ENCODE results near the gene SELE. TPM values are rescaled to one million over a fixed set of nuclear protein-coding genes. Genes with fewer than 3 reads are reported as not detected.

SELE gene
- total and polyA plus RNA-seq, 12 donors = 0.14 to 7.2 (median 0.97) TPM

- intact Hi-C loops (cut with DNase I) = no loop called here
- H3K4me1 ChIP-seq (replicated peaks in 1 of 2) = no peaks in the 10 kb centered on the region
These were observed 29.1 kb downstream of the SELE start for GRCh38 chr1:169704797-169705196.

GRCh38 chr1:169701261-169702005 is 32.4 kb downstream of the SELE start:
- TF ChIP-seq POLR2A (IDR thresholded peaks at IDR 0.05) = no peak
- TF ChIP-seq CTCF (IDR thresholded peaks at IDR 0.05) = no peak
- H3K9me3 ChIP-seq (replicated peaks in 1 of 3) = no peaks in the 10 kb centered on the region
- H3K27me3 ChIP-seq = no peaks in the 10 kb centered on the region
- WGBS, 4 donors = 82 to 87% (median 83%) methylated on average over 2 of the region's 2 CpGs
- no peaks in the 10 kb centered on the region for H3K36me3 ChIP-seq (replicated peaks in 1 of 2)
- H3K4me3 ChIP-seq = no peak overlapping the region
- H3K27ac ChIP-seq = no peak overlapping the region
- intact Hi-C loops (cut with DNase I) = no loop called here
- no peak for DNase-seq
- no peaks in the 10 kb centered on the region for H3K4me1 ChIP-seq (replicated peaks in 1 of 2)

More at GRCh38 chr1:169704797-169705196, 29.1 kb downstream of the SELE start:
- Histone ChIP-seq H3K9me3 (replicated peaks in 1 of 3) (no peaks in the 10 kb centered on the region), H3K36me3 (replicated peaks in 1 of 2) (no peaks in the 10 kb centered on the region), H3K27ac (no peak overlapping the region), H3K4me3 (no peak overlapping the region), H3K27me3 (no peaks in the 10 kb centered on the region)
- no peak for DNase-seq
- WGBS, 4 donors = 60 to 69% (median 63%) methylated on average over 2 of the region's 2 CpGs
- TF ChIP-seq POLR2A (IDR thresholded peaks at IDR 0.05) (no peak), CTCF (IDR thresholded peaks at IDR 0.05) (no peak)

GRCh38 chr1:169699707-169700106 is 34.2 kb downstream of the SELE start:
- intact Hi-C loops (cut with DNase I) = no loop called here
- Histone ChIP-seq H3K27ac (no peak overlapping the region), H3K4me3 (no peak overlapping the region), H3K4me1 (replicated peaks in 1 of 2) (no peaks in the 10 kb centered on the region), H3K9me3 (replicated peaks in 1 of 3) (no peaks in the 10 kb centered on the region), H3K36me3 (replicated peaks in 1 of 2) (no peaks in the 10 kb centered on the region), H3K27me3 (no peaks in the 10 kb centered on the region)
- DNase-seq = no peak
- no peak for TF ChIP-seq CTCF (IDR thresholded peaks at IDR 0.05)
- no peak for TF ChIP-seq POLR2A (IDR thresholded peaks at IDR 0.05)
- 63 to 84% (median 68%) methylated on average over 3 of the region's 3 CpGs for WGBS, 4 donors

- Histone ChIP-seq H3K36me3 (replicated peaks in 1 of 2) (no peaks in the 10 kb centered on the region), H3K27ac (no peak overlapping the region), H3K4me3 (no peak overlapping the region), H3K9me3 (replicated peaks in 1 of 3) (no peaks in the 10 kb centered on the region), H3K4me1 (replicated peaks in 1 of 2) (no peaks in the 10 kb centered on the region), H3K27me3 (no peaks in the 10 kb centered on the region)
- no peak for TF ChIP-seq CTCF (IDR thresholded peaks at IDR 0.05)
- 64 to 74% (median 72%) methylated on average over 3 of the region's 3 CpGs for WGBS, 4 donors
- intact Hi-C loops (cut with DNase I) = no loop called here
- DNase-seq = no peak
These were observed 34.9 kb downstream of the SELE start for GRCh38 chr1:169698976-169699375.
